ENCODE results near the gene TUBG1.
"Not testable (repeated sequence)": the region's sequence is repeated elsewhere in the genome, so short reads cannot be mapped to it uniquely, and the experiment has no call there.

The TUBG1 gene

DNA sequence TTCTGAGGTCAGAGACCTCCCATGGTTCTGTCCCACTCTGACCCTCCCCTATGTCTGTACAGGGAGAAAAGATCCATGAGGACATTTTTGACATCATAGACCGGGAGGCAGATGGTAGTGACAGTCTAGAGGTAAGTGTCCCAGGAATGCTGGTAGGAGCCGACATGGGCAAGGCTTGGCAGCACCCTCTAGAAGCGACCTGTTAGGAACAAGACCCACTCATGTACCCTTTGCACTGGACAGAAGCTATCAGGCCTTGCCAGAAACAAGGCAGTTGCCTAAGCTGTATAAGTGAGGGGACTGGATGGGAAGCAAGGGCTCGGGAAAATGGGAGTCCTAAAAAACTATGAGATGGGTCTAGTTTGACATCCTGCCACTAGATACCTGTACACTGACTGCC lies 2.5 kb downstream of the TUBG1 start:
- DNase-seq (ENCODE audit: extremely low spot score), result no peak
- ChIA-PET POLR2A (interaction anchor here (1.1 kb wide), 1 partner anchor 67 kb away, joined by 3 read pairs; no protein-coding TSS in a partner anchor), CTCF (interaction anchor here (0.6 kb wide), 1 partner anchor 35 kb away, joined by 3 read pairs; no protein-coding TSS in a partner anchor)
- TF ChIP-seq ELF4 (IDR thresholded peaks at IDR 0.05), result no peak
- TF ChIP-seq FOXM1 (IDR thresholded peaks at IDR 0.05; ENCODE audit: borderline replicate concordance), result no peak
- no peak for TF ChIP-seq ARNT (IDR thresholded peaks at IDR 0.05)
- no peak for TF ChIP-seq ZNF384 (IDR thresholded peaks at IDR 0.05)
- no peak for TF ChIP-seq FOXA1 (IDR thresholded peaks at IDR 0.05)
- TF ChIP-seq, protein P1, sequence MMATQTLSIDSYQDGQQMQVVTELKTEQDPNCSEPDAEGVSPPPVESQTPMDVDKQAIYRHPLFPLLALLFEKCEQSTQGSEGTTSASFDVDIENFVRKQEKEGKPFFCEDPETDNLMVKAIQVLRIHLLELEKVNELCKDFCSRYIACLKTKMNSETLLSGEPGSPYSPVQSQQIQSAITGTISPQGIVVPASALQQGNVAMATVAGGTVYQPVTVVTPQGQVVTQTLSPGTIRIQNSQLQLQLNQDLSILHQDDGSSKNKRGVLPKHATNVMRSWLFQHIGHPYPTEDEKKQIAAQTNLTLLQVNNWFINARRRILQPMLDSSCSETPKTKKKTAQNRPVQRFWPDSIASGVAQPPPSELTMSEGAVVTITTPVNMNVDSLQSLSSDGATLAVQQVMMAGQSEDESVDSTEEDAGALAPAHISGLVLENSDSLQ (IDR thresholded peaks at IDR 0.05), result no peak
- no peak for TF ChIP-seq LEF1 (IDR thresholded peaks at IDR 0.05; ENCODE audit: borderline replicate concordance)
- no peak for TF ChIP-seq L3MBTL2 (conservative IDR thresholded peaks at IDR 0.05)

DNA sequence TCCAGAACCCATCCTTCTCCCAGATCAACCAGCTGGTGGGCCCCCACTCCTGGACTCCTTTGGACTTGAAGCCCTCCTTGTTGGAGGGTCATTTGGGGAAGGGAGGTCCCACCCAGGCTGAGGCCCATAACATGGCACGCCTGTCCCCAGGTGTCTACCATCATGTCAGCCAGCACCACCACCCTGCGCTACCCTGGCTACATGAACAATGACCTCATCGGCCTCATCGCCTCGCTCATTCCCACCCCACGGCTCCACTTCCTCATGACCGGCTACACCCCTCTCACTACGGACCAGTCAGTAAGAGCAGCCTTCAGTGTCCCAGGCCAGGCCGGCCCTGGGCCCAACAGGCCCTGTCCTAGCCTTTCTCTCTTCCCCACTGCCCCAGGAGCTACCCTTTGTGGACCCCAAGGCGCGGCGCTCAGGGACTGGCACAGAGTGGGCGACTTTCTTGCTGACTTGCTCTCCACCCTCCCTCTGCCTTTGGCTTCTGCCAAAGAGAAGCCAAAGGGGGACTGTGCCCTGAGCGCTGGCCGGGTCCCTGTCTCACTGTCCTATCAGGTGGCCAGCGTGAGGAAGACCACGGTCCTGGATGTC lies 4.3 kb downstream of the TUBG1 start:
- ChIA-PET POLR2A (interaction anchor here (0.6 to 1.0 kb wide), 2 partner anchors 22 to 64 kb away, joined by 4 to 8 read pairs; no protein-coding TSS in a partner anchor), CTCF (no interaction called here)
- TF ChIP-seq ZNF384 (IDR thresholded peaks at IDR 0.05) (no peak), BHLHE40 (IDR thresholded peaks at IDR 0.05; ENCODE audit: borderline replicate concordance) (no peak), LEF1 (IDR thresholded peaks at IDR 0.05; ENCODE audit: borderline replicate concordance) (no peak), FOXM1 (IDR thresholded peaks at IDR 0.05; ENCODE audit: borderline replicate concordance) (no peak), ELF4 (IDR thresholded peaks at IDR 0.05) (no peak), CTBP1 (IDR thresholded peaks at IDR 0.05; ENCODE audit: borderline replicate concordance) (no peak), HDGF (IDR thresholded peaks at IDR 0.05; ENCODE audit: borderline replicate concordance) (no peak), FOXK2 (IDR thresholded peaks at IDR 0.05) (no peak), L3MBTL2 (conservative IDR thresholded peaks at IDR 0.05) (no peak), TARDBP (IDR thresholded peaks at IDR 0.05) (no peak), SUZ12 (IDR thresholded peaks at IDR 0.05) (no peak), SP1 (IDR thresholded peaks at IDR 0.05) (no peak), ARNT (IDR thresholded peaks at IDR 0.05) (no peak), FOXA1 (IDR thresholded peaks at IDR 0.05) (no peak)
- TF ChIP-seq, protein P1 (IDR thresholded peaks at IDR 0.05), result no peak
- no peak for DNase-seq (ENCODE audit: extremely low spot score)

DNA sequence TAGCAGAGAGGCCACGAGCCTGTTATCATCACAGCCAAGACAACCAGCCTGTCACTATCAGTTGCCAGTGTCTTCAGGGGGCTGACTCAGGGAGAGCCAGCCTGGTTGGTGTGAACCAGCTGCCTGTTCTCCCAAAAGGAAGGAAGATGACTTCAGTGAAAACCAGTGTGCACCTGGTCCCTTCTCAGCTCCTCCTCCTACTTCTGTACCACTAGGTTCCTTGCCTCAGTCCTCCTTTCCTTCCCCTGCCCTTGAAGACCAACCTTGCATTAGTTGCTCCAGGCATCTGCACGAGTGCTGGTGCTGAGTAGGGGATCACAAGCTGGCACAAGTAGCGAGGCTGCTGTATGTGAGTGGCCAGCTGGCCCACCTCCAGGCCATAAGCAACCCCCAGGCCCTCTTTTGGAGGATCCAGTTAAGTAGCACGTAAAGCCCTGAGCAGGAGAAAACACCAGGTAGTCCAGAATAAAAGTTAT lies 8.5 kb downstream of the TUBG1 start:
- TF ChIP-seq, protein P1 (IDR thresholded peaks at IDR 0.05), result no peak
- TF ChIP-seq ARNT (IDR thresholded peaks at IDR 0.05) (no peak), FOXK2 (IDR thresholded peaks at IDR 0.05) (no peak), L3MBTL2 (conservative IDR thresholded peaks at IDR 0.05) (no peak), CTBP1 (IDR thresholded peaks at IDR 0.05; ENCODE audit: borderline replicate concordance) (no peak), FOXM1 (IDR thresholded peaks at IDR 0.05; ENCODE audit: borderline replicate concordance) (no peak), LEF1 (IDR thresholded peaks at IDR 0.05; ENCODE audit: borderline replicate concordance) (no peak), ELF4 (IDR thresholded peaks at IDR 0.05) (no peak), HDGF (IDR thresholded peaks at IDR 0.05; ENCODE audit: borderline replicate concordance) (no peak), ZNF384 (IDR thresholded peaks at IDR 0.05) (no peak), NFRKB (IDR thresholded peaks at IDR 0.05) (no peak)
- no peak for DNase-seq (ENCODE audit: extremely low spot score)
- CTCF ChIA-PET, result interaction anchor here (0.5 to 0.6 kb wide), 3 partner anchors 49 to 107 kb away, joined by 3 read pairs; partner anchors contain the start of gene PLEKHH3
- POLR2A ChIA-PET, result interaction anchor here (0.7 to 4.0 kb wide), 10 partner anchors 9 to 155 kb away, joined by 3 to 42 read pairs (median 5); partner anchors contain the start of genes CNTNAP1, PSMC3IP, RETREG3 and TUBG1

DNA sequence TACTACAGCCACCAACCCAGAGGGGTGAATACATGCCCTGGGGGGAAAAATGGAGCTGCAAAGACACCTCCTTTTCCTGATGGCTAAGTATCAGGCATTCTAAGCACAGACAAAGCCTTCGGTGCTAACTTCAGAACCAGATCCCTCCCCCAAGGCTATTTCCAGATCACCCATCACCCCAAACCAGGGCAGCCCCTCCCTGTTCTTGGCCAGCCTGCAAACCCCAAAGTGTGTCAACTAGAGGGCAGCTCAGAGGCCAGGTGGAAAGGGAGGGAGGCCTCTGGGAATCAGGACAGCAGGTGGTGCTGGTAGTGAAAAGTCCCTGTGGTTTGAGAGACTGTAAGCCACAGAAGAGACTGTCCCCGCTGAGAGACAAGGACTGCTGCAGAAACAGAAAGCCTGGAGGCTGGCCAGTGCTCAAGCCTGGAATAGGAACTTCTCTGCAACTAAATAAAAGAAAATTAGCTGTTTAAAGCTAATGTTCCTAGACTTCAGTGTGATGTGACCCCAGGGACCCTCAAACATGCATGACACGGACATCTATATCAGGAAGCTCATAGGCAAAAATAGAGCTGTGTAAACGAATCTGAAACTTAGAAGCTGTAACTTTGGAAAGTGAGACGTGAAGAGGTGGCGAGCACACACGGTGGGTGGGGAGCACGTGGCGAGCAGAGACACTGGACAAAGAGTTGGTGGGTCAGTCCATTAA lies 9.1 kb downstream of the TUBG1 start:
- POLR2A ChIA-PET, result interaction anchor here (0.7 to 4.0 kb wide), 11 partner anchors 10 to 155 kb away, joined by 3 to 42 read pairs (median 5); partner anchors contain the start of genes CNTNAP1, PLEKHH3, PSMC3IP and RETREG3
- CTCF ChIA-PET, result interaction anchor here (0.6 to 1.0 kb wide), 2 partner anchors 40 to 58 kb away, joined by 3 to 5 read pairs; partner anchors contain the start of genes PLEKHH3 and PSMC3IP

DNA sequence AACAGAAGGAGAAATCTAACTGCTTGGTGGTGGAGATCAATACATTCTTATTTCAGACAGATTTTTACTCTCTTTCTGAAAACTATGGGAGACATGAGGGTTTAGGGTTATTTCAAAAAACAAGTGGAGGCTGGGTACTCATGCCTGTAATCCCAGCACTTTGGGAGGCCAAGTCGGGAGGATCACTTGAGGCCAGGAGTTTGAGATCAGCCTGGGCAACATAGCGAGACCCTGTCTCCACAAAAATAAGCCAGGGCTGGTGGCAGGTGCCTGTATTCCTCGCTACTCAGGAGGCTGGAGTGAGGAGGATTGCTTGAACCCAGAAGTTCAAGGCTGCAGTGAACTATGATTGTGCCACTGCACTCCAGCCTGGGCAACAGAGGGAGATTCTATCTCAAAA lies 12.5 kb downstream of the TUBG1 start:
- POLR2A ChIA-PET, result interaction anchor here (0.7 to 3.6 kb wide), 3 partner anchors 11 to 18 kb away, joined by 3 to 20 read pairs (median 3); partner anchors contain the start of genes RETREG3 and TUBG1
- CTCF ChIA-PET, result interaction anchor here (0.6 to 1.0 kb wide), 3 partner anchors 45 to 52 kb away, joined by 3 to 7 read pairs (median 4); partner anchors contain the start of gene PSMC3IP
- not testable (repeated sequence) for DNase-seq (ENCODE audit: extremely low spot score)

More for the DNA sequence above, 9.1 kb downstream of the TUBG1 start:
- TF ChIP-seq CTBP1 (IDR thresholded peaks at IDR 0.05; ENCODE audit: borderline replicate concordance) (no peak), SUZ12 (IDR thresholded peaks at IDR 0.05) (no peak), NFRKB (IDR thresholded peaks at IDR 0.05) (no peak), FOXM1 (IDR thresholded peaks at IDR 0.05; ENCODE audit: borderline replicate concordance) (no peak), ELF4 (IDR thresholded peaks at IDR 0.05) (no peak), BHLHE40 (IDR thresholded peaks at IDR 0.05; ENCODE audit: borderline replicate concordance) (no peak), HDGF (IDR thresholded peaks at IDR 0.05; ENCODE audit: borderline replicate concordance) (no peak), LEF1 (IDR thresholded peaks at IDR 0.05; ENCODE audit: borderline replicate concordance) (no peak), FOXA1 (IDR thresholded peaks at IDR 0.05) (no peak), L3MBTL2 (conservative IDR thresholded peaks at IDR 0.05) (no peak), SP1 (IDR thresholded peaks at IDR 0.05) (no peak), TARDBP (IDR thresholded peaks at IDR 0.05) (no peak), ARNT (IDR thresholded peaks at IDR 0.05) (no peak), FOXK2 (IDR thresholded peaks at IDR 0.05) (no peak), ZNF384 (IDR thresholded peaks at IDR 0.05) (no peak)
- TF ChIP-seq, protein P1 (IDR thresholded peaks at IDR 0.05), result no peak
- DNase-seq (ENCODE audit: extremely low spot score), result no peak
